ENCODE measurements around the gene PAQR4.
"Not testable (repeated sequence)": the region's sequence is repeated elsewhere in the genome, so short reads cannot be mapped to it uniquely, and the experiment has no call there.

- TF ChIP-seq ESRRG, CSRNP3, SNAI2 (CRISPR knock-in tag; IDR thresholded peaks at IDR 0.05): not testable (repeated sequence)
Observed at GRCh38 chr16:2928151-2928550, 41.0 kb upstream of the PAQR4 start.
